HG03196 (cell line): ENCODE measurements around the gene CYP3A4.
"Not testable (repeated sequence)": the region's sequence is repeated elsewhere in the genome, so short reads cannot be mapped to it uniquely, and the experiment has no call there.

Experiments
- ATAC-seq: cut with Tn5 transposase; IDR thresholded peaks from one replicate; pipeline ENCODE4 v1.9.1; 2021; ENCODE audit not compliant: unreplicated experiment

The CYP3A4 gene

DNA sequence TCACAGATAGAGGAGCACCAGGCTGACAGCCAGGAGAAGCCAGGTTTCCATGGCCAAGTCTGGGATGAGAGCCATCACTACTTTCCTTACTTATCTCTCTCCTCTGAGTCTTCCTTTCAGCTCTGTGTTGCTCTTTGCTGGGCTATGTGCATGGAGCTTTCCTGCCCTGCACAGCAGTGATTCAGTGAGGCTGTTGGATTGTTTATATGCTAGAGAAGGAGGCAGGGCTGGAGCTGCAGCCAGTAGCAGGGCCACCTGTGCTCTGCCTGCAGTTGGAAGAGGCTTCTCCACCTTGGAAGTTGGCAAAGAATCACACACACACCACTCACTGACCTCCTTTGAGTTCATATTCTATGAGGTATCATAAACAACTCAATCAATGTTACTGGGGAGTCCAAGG, at the start of gene CYP3A4:
TSS of gene CYP3A4 (minus strand) at position 178 of the 400 bp plus-strand sequence. CDS start at position 75, 103 bp downstream.
- ATAC-seq: no peak

DNA sequence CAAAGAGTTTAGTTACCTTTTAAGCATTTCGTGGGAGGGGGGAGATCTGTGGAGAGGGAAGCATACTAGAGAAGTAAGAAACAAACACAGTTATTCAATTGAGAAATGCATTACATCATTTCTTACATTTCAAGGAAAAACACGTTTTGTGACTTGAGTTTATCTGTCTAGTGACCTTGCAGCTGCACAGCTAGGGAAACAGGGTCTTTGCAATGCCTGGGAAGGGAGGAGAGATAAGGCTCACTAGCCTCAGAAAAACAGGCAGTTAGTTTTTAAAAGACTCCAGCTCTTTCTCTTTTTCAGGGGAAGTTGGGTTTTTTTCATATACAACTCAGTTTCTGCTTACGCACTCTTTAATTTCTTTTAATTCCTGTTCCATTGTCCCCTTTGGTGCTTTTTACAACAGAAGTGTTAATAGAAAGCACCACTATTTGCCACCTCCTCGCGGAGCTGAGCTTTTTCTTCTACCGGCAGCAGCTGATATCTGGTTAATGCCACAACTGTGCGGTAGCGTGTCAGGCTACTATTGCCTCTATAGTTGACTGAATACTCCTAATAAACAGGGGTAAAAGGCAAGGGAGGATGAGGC, 49.4 kb upstream of the CYP3A4 start:
- ATAC-seq: no peak

DNA sequence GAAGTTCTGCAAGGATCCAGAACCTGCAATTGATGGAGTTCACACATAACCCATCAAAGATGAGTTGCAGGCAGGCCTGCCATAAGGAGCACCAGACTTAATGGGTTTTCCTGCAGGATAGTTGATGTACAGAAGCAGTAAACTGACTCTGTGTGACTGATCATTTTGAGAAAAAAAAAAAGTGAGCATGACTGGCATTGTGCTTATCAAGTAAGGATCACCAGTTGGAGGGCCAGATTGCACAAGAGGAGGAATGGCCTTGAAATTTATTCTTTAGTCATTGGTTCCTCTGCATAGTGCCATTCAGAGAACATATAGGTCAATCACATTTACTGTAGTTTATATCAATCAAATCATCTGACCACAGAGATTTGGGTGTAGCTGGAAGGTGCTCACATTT, 47.6 kb upstream of the CYP3A4 start:
- ATAC-seq: no peak

DNA sequence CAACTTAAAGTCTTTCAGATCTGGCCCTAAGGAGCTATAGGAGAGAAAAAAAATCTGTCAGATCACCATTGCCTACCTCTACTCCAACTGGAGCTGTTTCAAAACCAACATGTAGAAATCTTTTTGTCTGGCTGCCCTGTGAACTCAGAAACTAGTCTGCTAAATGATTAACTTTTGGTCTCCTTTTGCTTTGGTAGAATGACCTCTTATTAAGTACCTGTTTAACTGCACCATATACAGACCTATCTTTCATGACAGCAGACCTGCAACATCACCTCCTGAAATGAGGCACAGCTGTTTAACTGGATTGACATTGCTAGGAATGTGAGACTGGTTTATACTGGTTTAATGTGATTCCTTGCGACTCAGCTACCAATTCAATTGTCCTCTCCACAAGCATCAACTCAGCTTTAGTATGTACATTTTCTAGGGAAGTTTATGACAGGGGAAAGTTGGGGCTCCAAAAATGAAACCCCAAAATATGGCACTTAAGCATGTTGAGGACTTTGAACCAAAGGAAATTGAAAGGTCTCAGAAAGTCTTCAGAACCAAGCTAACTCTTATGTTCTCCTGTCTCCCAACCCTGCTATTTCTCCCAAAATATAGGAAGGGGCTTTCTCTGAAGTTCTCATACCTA, 45.7 kb upstream of the CYP3A4 start:
- ATAC-seq: no peak

DNA sequence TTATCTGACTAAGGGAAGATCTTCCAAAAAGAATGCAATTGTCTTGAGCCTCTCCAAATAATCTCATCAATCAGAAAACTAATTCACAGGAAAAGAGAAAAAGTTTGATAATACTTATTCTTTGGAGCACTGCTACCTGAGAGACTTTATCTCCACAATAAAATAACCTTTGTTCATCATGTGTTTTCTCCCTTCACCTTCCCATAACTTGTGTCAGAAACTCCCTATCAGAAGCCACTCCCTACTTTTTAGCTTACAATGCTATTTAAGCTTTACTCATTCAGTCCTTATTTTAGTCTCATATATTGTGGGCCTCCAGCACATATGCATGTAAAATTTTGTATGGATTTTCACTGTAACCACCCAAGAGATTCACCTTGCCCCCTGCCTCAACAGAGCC, 44.8 kb upstream of the CYP3A4 start:
- ATAC-seq: no peak

DNA sequence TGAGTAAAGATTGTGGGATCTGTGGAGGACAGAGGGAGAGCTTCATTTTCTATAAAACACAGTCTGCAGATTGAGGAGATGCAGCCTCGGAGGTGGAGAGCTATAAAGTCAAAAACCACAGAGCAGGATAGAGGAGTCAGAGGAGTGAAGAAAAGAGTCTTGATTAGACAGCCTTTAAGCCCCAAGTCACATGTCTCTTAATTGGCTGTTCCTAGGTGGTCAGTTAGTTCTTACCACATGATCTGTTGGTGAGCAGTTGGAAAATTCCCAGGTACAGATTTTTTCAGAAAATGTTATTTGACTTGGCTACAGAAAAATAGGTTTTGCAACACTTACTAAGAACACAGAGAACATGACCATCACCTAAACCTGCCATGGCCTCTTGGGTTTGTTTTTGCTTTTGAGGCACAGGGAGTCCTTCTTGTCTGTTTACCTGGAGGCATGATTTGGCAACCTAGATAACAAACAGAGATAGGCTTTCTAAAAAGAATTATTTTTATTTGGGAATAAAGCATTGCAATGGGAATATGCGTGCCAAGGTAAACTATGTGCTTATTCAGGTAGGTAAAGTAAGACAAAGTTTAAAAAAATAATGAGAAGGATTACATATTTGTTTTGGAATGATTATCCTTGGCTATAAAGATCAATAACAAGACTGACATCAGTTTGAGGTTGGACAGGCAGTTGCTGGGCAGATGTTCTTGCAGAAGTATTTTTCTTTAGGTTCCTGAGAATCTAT, 43.2 kb upstream of the CYP3A4 start:
- no peak for ATAC-seq

DNA sequence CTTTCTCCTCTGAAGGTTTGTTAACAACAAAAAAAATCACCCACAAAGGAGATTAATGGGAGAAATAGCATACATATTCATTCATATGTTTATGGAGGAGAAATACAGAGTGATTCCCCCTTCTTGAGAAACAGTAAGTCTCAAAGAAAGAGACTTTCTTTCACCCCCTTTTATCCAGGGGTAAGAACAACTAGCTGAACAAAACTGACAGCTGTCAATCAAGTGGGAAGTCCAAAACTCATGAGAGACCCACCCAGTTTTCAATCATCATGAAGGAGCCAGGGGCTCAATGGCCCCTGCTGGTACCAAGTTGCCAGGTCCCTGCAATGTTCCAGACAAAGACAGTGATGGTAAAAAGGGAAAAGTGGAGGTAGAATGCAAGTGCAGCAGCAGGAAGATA, 41.9 kb upstream of the CYP3A4 start:
- no peak for ATAC-seq

DNA sequence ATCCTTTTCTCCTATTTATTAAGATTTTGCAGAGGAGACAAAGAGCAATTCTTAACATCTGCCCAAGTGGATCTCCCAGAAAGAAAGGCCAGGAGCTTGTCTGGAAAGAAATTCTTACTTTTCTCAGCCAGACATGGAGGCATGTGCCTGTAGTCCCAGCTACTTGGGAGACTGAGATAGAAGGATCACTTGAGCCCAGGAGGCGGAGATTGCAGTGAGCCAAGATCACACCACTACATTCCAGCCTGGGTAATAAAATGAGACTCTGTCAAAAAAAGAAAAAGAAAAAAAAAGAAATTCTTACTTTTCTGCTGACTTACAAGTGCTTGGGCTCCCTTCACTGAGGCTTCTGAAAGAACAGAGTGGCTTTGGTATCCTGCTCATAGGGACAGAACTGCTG, 41.5 kb upstream of the CYP3A4 start:
- no peak for ATAC-seq

DNA sequence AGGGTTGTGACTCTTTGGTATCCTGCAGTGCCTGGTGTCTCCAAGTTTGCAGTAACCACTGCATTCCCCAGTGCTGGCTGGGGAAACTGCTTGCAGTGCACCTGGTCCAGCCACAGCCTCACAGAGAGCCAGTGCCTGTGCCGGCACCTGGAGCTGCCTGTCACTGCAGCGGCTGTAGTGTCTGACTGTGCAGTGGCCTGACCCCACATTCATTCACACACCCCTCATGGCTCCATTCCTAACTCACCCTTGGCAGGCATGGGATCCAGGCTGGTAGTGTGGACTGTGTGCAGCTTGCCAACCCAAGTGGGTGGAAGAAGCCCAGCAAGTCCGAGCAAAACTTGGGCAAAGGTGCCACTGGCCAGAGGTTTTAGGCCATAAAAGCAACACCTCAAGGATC, 40.1 kb upstream of the CYP3A4 start:
- no peak for ATAC-seq

DNA sequence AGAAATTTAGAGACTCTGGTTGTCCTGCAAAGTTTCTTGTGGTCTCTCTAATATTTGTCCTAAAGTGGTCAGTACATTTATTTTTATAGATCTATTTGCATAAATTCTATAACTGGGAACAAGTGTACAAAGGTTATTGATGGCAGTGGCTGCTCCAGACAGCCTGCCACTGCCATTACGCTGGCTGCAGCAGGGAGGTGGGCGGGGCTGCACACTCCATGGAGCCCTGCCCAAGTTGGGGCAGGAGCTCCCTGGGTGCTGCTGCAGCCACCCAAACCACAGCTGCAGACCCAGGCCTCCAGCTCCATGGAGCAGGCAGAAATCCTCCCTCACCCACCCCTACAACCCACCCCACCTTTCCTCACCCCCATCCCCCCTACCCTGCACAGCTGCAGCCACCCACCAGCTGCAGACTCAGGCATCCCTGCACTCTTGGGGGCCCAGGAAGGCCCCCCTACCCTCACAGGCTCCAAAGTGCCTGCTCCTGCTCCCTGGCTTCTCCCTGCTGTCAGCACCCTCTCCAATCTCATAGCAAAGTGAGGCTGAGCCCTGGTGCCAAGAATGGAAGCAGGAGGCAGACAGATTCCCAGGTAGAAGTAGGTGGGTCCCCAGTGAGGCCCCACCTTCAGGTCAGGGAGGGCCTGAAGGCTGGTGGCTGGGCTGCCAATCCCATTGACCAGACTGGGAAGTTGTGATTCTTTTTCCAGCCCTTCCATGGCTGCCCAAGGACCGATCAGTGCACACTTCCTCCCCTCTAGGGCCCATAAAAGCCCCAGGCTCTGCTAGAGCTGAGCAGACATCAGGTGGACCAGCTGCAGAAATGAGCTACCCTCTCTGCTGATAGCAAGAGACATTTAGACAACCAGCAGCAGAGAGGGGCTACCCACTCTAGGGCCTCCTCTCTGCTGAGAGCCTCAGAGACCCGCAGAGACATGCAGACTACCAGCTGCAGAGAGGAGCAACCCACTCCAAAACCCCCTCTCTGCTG, 39.0 kb upstream of the CYP3A4 start:
- ATAC-seq: no peak

DNA sequence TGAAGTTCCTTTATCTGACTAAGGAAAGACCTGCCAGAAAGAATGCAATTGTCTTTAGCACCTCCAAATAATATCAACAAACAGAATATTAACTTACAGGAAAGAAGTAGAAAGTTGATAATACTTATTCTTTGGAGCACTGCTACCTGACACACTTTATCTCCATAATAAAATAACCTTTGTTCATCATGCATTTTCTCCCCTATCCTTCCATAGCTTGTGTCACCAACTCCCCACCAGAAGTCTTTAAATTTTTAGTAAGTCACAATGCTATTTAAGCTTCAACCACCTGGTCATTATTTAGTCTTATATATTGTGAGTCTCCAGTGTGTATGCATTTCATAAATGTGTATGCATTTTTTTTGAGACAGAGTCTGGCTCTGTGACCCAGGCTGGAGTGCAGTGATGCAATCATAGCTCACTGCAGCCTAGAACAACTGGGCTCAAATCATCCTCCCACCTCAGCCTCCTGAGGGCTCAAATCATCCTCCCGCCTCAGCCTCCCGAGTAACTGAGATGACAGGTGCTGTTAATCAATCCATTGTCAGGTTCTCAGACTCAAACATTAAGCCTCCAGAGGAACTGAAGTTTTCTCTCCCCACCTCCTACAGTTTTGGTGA, 36.5 kb upstream of the CYP3A4 start:
- no peak for ATAC-seq

DNA sequence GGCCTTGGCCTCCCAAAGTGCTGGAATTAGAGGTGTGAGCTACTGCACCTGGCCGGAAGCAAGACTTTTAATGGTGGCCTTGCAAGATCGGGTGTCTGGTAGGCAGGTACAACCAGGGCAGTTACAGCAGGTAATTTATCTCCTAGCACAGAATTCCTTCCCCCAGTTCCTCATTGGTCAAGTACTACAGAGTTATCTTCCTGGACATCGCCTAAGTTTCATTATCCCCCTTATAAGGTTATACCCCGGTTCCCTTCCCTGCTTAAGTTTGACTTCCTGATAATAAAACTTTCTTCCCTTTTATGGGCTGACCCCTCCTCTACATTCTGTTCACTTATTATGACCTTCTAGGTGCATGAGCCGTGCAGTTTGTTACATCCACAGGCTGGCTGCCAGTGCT, 24.8 kb upstream of the CYP3A4 start:
- no peak for ATAC-seq

DNA sequence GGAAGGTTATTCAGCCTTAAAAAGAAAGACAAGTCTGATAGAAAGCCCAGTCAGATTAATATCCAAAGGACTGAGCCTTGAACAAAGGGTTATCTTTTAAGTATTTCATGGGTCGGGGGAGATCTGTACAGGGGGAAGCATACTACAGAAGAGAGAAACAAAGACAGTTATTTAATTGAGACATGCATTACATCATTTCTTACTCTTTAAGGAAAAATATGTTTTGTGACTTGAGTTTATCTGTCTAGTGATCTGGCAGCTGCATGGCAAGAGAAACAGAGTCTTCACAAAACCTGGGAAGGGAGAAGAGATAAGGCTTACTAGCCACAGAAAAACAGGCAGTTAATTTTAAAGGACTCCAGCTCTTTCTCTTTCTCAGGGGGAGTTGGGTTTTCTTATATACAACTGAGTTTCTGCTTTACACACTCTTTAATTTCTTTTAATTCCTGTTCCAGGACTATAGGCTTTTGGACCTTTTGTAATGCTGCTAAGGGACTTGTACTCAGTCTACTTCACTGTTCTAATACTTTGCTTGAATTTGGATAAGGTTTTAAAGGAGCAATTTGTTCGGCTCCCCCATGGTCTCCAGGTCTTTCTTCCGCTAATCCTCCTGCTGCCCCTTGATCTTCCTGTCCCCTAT, 23.0 kb upstream of the CYP3A4 start:
- no peak for ATAC-seq

DNA sequence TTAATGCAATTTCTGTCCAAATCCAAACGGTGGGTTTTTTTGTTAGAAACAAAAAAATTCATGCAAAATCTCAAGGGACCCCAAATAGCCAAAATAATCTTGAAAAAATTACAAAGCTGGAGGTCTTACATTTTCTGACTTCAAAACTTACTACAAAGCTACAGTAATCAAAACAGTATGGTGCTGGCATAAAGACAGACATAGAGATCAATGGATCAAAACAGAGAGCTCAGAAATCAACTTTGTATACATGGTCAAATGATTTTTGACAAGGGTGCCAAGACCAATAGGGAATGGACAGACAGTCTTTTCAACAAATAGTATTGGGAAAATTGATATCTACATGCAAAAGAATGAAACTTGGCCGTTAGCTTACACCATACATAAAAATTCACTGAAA, 21.7 kb upstream of the CYP3A4 start:
- no peak for ATAC-seq

DNA sequence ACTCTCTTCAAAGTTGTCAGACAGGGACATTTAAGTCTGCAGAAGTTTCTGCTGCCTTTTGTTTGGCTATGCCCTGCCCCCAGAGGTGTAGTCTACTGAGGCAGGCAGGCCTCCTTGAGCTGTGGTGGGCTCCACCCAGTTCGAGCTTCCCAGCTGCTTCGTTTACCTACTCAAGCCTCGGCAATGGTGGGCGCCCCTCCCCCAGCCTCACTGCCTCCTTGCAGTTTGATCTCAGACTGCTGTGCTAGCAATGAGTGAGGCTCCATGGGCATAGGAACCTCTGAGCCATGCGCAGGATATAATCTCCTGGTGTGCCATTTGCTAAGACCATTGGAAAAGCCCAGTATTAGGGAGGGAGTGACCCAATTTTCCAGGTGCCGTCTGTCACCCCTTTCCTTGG, 19.1 kb upstream of the CYP3A4 start:
- not testable (repeated sequence) for ATAC-seq

DNA sequence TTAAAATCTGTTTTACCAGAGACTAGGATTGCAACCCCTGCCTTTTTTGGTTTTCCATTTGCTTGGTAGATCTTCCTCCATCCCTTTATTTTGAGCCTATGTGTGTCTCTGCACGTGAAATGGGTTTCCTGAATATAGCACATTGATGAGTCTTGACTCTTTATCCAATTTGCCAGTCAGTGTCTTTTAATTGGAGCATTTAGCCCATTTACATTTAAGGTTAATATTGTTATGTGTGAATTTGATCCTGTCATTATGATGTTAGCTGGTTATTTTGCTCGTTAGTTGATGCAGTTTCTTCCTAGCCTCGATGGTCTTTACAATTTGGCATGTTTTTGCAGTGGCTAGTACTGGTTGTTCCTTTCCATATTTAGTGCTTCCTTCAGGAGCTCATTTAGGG, 17.4 kb upstream of the CYP3A4 start:
- ATAC-seq: not testable (repeated sequence)

DNA sequence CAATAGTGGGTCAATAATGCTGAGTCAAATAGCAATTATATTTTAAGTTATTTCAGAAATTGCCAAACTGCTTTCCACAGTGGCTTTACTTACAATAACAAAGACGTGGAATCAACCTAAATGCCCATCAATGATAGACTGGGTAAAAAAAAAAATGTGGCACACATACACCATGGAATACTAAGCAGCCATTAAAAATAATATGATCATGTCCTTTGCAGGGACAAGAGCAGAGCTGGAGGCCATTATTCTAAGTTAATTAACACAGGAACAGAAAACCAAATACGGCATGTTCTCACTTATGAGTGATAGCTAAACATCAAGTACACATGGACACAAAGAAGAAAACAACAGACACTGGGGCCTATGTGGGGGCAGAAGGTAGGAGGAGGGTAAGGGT, 15.0 kb upstream of the CYP3A4 start:
- ATAC-seq: no peak

DNA sequence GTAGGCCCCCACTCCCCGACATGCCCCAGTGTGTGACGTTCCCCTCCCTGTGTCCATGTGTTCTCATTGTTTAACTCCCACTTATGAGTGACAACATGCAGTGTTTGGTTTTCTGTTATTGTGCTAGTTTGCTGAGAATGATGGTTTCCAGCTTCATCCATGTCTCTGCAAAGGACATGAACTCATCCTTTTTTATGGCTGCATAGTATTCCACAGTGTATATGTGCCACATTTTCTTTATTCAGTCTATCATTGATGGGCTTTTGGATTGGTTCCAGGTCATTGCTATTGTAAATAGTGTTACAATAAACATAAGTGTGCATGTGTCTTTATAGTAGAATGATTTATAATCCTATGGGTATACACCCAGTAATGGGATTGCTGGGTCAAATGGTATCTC, 11.9 kb upstream of the CYP3A4 start:
- ATAC-seq: not testable (repeated sequence)

DNA sequence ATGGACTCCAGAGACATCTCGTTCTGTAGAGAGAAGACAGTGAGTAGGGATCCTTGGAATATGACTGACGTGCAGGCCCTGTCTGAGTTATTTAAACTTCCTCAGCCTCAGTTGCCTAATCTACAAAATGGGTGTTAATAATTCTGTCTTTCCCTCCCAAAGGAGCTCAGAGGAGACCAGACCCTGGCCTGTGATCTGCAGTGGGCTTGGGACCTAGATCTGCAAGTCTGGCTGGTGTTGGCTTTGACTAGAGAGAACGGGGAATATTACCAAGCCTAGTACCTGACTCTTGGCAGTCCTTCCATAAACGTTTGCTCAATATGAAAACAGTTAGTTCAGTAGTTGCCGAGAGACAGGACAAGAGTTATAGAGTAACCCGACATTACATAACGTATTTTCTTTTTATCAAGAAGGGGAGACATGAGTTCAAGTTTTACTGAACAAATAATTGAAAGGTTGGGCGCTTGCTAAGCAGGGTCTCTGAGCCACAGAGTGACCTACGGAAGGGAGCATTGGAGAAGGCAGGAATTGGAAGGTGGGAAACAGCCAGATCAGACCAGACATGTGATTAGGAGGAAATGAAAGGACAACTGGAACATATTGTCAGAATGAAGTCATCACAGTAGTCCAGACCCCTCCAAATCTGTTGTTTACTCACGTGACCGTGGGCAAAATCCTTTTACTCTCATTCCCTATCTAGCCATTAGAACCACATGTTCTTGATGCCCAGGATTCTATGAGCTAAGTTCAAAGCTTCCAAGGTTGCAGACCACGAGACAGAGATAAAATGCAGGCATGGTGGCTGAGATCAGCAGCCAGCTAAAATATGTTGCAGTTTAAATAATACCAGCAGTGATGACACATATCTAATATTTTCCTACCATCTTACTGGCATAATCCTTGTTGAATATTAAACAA, 10.9 kb upstream of the CYP3A4 start:
- ATAC-seq: no peak
